Measurements from ENCODE around the gene PACS2.

DNA sequence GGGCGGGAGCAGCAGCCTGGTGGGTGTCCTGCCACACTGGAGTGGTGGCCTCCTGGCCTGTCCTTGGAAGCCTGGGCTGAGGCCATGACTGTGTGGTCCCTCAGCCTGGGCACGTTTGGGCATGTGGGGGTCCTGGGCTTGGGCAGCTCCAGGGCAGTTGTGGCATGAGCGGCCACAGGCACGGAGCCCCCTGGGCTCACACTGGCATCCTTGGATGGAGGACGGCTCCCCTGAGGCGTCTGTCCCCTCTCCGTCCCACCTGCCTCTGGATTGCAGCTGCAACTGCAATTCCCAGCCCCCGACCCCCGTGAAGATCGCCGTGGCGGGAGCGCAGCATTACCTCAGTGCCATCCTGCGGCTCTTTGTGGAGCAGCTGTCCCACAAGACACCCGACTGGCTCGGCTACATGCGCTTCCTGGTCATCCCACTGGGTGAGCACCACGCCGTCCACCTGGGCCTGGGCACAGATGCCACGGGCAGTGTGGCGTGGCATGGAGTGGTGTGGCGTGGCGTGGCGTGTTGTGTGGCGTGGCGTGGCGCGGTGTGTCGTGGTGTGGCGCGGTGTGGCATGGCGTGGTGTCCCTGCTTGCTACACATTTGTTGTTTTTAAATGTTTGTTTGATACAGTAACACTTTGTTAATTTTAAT lies 68.7 kb downstream of the PACS2 start:
- TF ChIP-seq, protein P1, sequence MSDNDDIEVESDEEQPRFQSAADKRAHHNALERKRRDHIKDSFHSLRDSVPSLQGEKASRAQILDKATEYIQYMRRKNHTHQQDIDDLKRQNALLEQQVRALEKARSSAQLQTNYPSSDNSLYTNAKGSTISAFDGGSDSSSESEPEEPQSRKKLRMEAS (CRISPR knock-in tag; IDR thresholded peaks at IDR 0.05) = no peak
- TF ChIP-seq, protein P2, sequence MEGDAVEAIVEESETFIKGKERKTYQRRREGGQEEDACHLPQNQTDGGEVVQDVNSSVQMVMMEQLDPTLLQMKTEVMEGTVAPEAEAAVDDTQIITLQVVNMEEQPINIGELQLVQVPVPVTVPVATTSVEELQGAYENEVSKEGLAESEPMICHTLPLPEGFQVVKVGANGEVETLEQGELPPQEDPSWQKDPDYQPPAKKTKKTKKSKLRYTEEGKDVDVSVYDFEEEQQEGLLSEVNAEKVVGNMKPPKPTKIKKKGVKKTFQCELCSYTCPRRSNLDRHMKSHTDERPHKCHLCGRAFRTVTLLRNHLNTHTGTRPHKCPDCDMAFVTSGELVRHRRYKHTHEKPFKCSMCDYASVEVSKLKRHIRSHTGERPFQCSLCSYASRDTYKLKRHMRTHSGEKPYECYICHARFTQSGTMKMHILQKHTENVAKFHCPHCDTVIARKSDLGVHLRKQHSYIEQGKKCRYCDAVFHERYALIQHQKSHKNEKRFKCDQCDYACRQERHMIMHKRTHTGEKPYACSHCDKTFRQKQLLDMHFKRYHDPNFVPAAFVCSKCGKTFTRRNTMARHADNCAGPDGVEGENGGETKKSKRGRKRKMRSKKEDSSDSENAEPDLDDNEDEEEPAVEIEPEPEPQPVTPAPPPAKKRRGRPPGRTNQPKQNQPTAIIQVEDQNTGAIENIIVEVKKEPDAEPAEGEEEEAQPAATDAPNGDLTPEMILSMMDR (IDR thresholded peaks at IDR 0.05) = no peak
- no peak for TF ChIP-seq ATF1 (CRISPR knock-in tag; IDR thresholded peaks at IDR 0.05)
- no peak for TF ChIP-seq FOXK1 (CRISPR knock-in tag; IDR thresholded peaks at IDR 0.05)
- TF ChIP-seq NFE2L1 (CRISPR knock-in tag; IDR thresholded peaks at IDR 0.05) = no peak
- no peak for TF ChIP-seq TEAD1 (CRISPR knock-in tag; IDR thresholded peaks at IDR 0.05)
- TF ChIP-seq ELF4 (CRISPR knock-in tag; IDR thresholded peaks at IDR 0.05; ENCODE audit: low read depth) = no peak
- no peak for TF ChIP-seq CREM (CRISPR knock-in tag; IDR thresholded peaks at IDR 0.05)
- TF ChIP-seq, protein P3, sequence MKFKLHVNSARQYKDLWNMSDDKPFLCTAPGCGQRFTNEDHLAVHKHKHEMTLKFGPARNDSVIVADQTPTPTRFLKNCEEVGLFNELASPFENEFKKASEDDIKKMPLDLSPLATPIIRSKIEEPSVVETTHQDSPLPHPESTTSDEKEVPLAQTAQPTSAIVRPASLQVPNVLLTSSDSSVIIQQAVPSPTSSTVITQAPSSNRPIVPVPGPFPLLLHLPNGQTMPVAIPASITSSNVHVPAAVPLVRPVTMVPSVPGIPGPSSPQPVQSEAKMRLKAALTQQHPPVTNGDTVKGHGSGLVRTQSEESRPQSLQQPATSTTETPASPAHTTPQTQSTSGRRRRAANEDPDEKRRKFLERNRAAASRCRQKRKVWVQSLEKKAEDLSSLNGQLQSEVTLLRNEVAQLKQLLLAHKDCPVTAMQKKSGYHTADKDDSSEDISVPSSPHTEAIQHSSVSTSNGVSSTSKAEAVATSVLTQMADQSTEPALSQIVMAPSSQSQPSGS (CRISPR knock-in tag; IDR thresholded peaks at IDR 0.05; ENCODE audit: borderline replicate concordance, low read depth) = no peak
- no peak for TF ChIP-seq USF1 (CRISPR knock-in tag; IDR thresholded peaks at IDR 0.05)
- no peak for TF ChIP-seq ATF6 (CRISPR knock-in tag; IDR thresholded peaks at IDR 0.05)
- no peak for TF ChIP-seq ZNF121 (CRISPR knock-in tag; IDR thresholded peaks at IDR 0.05)
- no peak for TF ChIP-seq STAT6 (CRISPR knock-in tag; conservative IDR thresholded peaks at IDR 0.05; ENCODE audit: low read depth)
- no peak for TF ChIP-seq ZNF512 (CRISPR knock-in tag; IDR thresholded peaks at IDR 0.05; ENCODE audit: borderline replicate concordance)
